Inferior parietal cortex (tissue), 1 donor: ENCODE measurements around the gene SUSD6.
"Not testable (repeated sequence)": the region's sequence is repeated elsewhere in the genome, so short reads cannot be mapped to it uniquely, and the experiment has no call there.

Experiments used
- DNase-seq: peaks from one replicate; pipeline ENCODE4 v3.0.0-alpha.2; 2016; ENCODE audit errors: extremely low spot score

Gene SUSD6

GRCh38 chr14:69713209-69713781 is 101.9 kb downstream of the SUSD6 start:
- no peak for DNase-seq

GRCh38 chr14:69713993-69714679 is 102.7 kb downstream of the SUSD6 start:
- DNase-seq: no peak

DNA sequence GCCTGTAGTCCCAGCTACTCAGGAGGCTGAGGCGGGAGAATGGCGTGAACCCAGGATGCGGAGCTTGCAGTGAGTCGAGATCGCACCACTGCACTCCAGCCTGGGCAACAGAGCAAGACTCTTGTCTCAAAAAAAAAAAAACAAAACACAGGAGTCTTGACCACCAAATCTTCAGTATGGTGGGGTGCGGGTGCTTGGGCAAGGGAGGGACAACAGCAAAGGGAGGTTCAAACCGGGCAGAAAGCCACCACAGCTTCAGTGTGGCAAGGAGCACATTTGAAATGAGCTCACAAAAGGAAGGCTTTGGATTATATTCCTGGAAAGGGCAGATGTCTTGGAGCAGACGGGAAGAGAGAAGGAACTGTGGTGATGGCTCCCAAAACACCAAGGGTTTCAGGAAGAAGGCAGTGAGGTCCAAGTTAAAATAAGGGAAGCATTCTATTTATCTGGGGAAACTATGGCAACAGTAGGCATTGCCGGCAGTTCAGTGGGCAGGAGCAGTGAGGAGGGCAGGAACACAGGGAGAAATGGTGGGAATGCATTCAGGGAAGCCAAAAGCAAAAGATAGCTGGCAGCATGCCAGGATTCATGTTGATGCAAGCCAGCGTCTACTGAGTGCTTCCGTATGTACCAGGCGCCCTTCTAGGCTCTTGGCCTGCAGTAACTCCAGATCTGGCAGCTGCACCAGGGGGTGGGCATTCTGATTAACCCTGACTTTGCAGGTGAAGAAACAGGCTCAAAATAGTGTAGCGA is 104.5 kb downstream of the SUSD6 start:
- DNase-seq: peak; percentile 59

DNA sequence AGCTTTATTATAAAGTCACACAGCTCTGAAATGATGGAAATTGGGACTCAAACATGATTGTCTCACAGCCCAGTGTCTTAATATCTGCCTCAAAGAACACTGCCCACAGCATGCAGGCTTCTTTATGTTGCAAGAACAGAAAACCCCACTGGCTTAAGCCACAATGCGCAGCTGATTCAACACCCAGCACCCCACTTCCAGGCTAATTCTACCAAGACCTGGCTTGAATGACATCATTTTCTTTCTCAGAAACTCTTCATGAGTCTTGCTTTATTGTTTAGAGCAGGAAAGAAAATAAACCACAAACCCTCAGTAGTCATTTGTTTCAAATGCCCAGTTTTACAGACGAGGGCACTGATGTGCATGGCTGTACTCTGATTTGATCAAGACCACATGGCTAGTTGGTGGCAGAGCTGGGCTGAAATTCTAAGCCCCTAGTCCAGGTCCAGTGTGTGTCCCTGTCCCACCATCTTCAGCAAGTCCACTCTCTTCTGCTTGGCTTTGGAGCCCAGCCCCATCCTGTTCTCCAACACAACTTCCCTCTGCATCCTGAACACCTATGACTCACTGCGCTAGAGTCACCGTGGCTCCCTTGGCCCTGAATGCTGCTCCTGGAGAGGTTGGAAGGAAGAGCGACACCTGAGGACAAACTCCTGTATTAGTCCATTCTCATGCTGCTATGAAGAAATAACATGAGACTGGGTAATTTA is 105.2 kb downstream of the SUSD6 start:
- no peak for DNase-seq

- not testable (repeated sequence) for DNase-seq
These were observed 107.2 kb downstream of the SUSD6 start for GRCh38 chr14:69718614-69719013.

- no peak for DNase-seq
These were observed 108.1 kb downstream of the SUSD6 start for GRCh38 chr14:69719501-69719951.

DNA sequence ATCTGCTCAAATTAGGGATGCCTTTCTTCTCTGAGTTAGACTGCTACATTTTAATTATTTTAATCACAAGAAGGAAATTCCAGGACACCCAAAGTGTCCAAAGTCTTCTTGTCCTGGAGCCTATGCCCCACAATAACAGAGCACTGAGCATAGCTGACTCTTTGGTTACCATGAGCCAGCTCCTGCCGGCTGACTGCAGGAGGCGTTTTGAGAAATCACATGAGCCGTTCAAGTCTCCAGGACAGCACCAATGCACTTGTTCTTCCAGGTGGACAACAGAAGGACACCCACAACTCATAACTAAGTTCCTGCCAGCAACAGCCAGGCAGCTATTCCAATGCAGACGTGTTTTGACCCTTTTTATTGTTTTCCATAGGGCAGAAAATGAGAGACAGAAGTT is 109.5 kb downstream of the SUSD6 start:
- no peak for DNase-seq

GRCh38 chr14:69726761-69727511 is 115.5 kb downstream of the SUSD6 start:
- DNase-seq: peak; percentile 88

DNA sequence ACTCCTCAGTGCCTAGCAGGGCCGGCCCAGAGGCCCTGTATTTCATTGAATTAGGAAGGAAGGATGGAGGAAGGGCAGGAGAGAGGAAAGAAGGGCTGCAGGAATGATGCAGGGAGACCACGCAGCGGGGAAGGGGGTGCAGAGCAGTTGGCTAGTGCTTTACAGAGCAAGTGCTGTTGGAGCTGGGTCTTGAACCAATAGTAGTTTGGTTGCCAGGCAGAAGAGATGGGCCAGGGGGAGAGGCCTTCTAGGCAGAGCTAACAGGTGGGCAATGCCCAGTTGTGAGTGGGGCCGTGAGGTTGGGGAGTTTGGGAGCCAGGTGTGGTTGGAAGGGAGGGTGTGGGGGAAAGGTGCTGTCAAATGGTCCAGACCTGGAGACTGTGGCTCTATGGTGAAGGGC is 116.5 kb downstream of the SUSD6 start:
- DNase-seq: no peak

GRCh38 chr14:69731919-69732598 is 120.7 kb downstream of the SUSD6 start:
- DNase-seq: not testable (repeated sequence)

DNA sequence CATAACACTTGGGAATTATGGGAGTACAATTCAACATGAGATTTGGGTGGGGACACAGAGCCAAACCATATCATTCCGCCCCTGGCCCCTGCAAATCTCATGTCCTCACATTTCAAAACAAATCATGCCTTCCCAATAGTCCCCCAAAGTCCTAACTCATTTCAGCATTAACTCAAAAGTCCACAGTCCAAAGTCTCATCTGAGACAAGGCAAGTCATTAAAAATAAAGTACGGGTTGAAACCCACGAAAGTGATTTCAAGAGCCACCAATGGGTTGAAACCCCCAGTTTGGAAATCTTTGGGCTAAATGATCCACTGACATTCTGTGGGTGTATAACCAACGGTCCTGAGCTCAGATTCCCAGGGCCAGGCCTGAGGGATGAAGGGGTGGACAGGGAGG is 125.0 kb downstream of the SUSD6 start:
- not testable (repeated sequence) for DNase-seq

- DNase-seq: no peak
These were observed 129.7 kb downstream of the SUSD6 start for GRCh38 chr14:69741055-69741454.

DNA sequence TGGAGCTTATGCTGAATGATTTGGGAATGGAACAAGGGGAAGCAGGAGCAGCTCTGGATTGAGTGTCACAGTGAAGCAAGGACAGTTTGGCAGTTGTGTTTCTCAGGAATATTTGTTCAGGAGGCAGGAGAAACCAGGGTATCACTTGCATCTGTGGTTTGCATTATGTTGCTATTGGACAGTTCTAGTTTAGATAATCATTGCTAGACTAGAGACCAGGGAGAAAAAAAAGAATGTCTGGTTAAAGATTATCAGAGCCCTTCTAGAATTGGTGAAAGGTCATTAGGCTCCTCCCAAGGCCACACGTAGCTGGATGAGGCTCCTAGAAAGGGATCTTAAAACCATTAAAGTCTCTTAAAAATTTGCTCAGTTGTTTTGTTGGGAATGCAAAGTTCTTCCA is 138.6 kb downstream of the SUSD6 start:
- no peak for DNase-seq

DNA sequence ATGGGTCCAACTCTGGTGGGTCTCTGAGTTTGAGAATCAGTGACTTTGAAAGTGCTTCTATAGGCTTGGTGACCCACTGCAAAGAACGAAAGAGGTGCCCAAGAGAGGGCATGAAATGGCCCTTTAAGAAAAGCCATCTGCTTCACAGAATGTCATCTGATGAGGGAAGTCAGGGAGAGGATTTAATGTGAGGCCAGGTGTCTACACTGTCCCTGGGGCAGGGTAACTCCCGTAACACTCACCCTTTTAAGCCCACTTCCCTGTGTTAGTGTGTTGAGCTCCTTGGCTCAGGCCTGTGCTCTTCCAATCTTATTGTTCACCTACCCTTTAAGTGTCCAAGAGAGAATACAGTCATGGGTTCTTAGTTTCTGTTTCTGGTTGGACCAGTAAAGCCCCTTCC is 139.1 kb downstream of the SUSD6 start:
- no peak for DNase-seq

DNA sequence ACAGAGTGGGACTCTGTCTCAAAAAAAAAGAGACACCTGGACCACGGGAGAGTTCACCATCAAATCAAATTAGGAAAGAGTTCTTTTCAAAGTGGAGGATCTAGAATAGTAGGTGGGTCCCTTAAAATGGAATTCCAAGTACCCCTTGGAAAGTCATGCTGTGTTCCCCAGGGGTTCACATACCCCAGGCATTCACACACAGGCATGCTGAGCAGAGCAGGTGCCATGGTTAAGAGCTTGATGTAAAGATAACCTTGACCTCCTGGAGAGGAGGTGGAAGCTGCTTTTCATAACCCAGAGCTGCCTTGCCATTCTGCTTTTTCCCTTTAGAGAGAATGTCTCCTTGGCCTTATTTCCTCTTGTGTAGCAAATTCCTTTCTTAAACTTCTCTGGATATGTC is 141.4 kb downstream of the SUSD6 start:
- no peak for DNase-seq

DNA sequence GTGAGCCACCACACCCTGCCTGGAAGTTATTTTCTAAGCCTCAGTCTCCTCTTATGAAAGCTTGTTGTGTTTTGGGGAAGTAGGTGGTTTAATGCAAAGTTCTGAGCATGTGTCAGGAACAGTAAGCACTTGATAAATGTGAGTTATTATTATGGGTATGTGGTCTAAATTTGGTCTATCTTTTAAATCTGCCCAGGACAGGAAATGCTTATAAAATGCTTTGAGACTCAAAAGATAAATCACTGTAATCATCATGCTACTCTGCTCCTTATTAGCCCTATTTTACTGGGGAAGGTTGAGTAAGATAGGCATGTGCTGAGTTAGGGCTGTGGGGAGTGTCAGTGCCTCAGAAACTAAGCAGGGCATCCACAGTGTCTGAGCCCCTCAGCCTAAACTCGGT is 142.5 kb downstream of the SUSD6 start:
- no peak for DNase-seq

DNA sequence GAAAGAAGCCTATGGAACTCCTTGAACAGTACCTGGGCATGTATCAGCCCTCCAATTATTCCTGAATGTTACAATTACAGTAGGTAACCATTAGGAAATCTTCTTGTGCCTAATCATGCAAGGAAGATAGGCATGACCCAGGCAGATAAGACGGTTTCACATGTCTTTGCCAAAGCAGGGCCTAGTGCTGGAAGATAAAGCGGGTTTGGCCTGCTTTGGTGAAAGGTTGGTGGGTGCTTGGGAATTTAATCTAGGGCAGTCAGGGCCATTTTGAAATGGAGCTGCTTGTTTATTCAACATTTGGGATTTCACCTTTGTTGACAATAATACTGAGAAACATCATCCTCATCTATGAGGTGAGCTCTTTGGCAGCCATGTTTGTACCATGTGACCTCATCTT is 143.1 kb downstream of the SUSD6 start:
- DNase-seq: no peak

GRCh38 chr14:69755296-69755695 is 143.9 kb downstream of the SUSD6 start:
- no peak for DNase-seq

- no peak for DNase-seq
These were observed 144.4 kb downstream of the SUSD6 start for GRCh38 chr14:69755784-69756183.

- DNase-seq: no peak
These were observed 144.9 kb downstream of the SUSD6 start for GRCh38 chr14:69756298-69756697.

- no peak for DNase-seq
These were observed 149.4 kb downstream of the SUSD6 start for GRCh38 chr14:69760810-69761209.
